GM18907 (cell line): ENCODE measurements around the gene FOXP1.
"Not testable (repeated sequence)": the region's sequence is repeated elsewhere in the genome, so short reads cannot be mapped to it uniquely, and the experiment has no call there.

ENCODE experiments used
- ATAC-seq: cut with Tn5 transposase; IDR thresholded peaks from one replicate; pipeline ENCODE4 v1.9.1; 2021; ENCODE audit warnings: mild to moderate bottlenecking, moderate library complexity; ENCODE audit not compliant: unreplicated experiment

The FOXP1 gene

DNA sequence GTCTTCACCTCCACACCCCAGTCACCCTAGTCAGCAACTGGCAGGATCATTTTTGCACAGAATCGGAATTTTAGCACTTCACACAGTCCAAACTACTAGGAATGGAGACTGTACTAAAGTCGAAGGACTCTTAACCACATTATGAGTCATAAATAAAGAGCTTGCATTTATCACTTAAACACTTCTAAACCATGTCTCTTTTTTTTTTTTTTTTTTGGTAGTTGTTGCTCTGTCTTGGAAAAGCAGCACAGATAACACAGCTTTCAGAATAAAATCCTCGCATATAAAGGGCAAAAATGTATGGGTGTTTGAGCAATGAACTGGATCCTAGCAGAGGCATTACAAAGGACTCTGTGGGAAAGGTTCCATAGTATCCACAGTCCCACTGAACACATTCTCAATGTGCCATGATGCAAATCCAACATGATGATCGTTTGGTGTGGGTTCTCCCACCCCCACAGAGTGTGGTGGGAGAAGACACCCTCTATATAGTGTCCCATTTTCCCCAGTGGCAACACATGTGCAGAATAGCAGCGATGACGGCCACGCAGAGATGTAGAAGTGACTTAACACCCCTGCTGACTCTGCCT, 47.1 kb downstream of the FOXP1 start:
- no peak for ATAC-seq

DNA sequence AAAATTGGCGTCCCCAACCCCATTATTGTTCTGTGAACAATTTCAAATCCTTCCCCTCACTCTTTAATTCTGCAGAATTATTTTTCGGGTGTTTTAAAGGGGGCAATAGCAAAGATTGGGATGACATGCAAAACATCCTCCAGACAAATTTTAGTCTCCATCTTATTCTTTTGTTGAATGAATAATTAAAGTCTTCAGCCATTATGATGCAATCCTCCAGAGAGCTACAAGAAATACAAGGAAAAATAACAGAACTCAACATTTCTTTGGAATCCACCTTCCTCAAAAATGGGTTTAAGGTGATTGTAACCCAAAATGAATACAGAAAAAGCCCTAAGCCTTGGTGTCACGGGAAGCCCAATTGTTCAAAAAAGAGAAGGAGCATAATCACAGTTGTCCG, 49.9 kb downstream of the FOXP1 start:
- no peak for ATAC-seq

DNA sequence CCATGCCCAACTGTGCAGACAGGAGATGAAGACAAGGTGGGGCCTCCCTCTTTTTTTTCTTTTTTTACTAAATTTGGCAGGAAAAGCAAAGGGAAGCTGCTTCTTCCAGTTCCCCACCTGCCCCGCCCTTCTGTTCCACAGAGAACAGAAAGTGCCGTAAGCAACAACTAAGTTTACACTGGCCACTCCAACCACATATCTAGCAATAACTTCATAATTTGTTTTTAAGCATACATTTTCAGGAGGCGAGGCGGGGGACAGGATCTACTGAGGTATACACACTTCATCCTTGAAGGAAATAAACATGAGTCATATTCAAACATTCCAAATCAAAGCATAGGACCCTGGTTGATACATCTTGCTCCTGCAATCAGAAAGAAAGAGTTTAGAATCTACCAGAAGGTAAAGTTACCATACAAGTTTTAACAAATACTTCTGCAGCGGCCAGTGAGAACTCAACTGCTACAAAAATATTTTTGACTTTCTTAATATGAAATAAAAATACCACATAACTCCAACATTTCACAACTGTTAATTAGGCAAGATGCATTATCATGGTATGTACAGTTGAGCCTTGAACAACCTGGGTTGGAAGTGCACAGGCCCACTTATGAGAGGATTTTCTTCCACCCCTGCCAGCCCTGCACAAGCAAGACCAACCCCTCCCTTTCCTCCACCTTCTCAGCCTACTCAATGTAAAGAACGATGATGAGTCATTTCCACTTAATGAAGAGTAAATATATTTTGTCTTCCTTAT, 50.7 kb downstream of the FOXP1 start:
- ATAC-seq = no peak

DNA sequence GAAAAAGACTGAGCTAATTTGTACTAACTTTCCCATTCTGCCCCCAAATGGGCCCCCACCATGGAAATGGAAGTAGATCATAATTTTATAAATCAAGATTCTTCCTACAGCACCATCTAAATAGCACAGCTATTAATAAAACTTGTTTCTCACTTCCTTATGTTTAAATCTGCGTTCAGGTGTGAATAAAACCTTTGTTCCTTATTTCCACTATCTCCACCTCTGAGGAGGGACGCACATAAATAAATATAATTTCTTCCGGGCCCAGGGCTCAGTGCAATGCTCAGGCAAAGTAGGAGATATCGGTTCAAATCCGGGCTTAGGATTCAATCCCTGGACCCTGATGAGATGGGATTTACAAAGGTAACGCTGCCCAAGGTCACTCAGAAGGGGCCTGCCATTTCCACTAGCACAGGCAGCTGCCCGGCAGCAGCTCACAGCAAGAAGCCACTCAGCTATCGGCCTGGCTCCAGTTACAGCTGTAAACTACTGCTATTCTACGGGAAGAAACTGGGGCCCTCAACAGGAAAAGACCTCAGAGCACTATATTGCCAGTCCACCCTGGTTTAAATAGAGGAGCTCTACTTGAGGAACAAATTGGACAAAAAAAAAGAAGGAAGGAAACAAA, 52.5 kb downstream of the FOXP1 start:
- ATAC-seq = no peak

DNA sequence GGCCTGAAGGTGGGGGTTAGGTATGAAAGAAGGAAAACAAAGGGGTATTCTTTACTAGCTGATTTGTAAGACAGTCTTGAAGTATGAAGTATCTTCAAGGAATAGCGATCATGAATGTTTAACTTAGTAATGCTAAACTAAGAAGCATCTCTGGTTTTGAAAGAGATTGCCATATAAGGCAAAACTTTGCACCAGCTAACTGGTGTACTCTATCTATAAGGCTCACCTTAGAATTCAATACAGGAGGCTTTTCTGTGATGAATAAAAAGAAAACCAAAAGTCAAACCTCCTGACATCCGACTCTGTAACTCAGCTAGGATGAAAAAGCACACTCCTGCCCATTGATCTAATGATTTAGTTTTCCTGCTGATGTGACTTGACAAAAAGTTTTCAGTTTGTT, 54.7 kb downstream of the FOXP1 start:
- ATAC-seq = peak; percentile 96

DNA sequence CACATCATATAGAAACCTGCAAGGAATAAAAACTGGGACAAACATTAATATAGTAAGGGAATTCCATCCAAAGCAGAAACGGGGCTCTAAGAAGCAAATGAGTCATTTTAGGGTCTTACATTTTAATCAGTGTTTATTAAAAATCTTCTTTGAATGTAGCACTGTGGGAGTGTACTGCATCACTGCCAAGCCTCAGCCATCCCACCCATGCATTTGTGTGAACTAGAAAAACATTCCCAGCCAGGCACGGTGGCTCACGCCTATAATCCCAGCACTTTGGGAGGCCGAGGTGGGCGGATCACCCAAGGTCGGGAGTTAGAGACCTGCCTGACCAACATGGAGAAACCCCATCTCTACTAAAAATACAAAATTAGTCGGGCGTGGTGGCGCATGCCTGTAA, 57.1 kb downstream of the FOXP1 start:
- ATAC-seq = not testable (repeated sequence)

DNA sequence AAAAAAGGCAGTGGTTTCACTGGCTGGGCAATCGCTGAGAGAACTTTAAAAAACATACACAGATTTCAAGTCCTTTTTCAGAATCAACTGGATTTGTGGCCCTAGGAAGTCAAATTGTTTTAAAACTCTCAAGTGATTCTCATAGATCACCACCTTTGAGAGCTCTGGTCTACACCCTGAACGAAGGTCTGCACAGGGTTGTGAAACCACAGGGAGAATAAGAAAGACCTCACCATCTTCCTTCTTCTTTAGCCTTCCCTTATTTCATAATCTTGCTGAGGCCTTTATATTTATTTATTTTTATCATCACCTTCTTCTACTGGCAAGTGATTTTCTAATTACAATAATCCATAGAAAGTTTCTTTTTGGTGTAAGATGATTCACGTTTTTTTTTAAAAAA, 58.1 kb downstream of the FOXP1 start:
- ATAC-seq = no peak

DNA sequence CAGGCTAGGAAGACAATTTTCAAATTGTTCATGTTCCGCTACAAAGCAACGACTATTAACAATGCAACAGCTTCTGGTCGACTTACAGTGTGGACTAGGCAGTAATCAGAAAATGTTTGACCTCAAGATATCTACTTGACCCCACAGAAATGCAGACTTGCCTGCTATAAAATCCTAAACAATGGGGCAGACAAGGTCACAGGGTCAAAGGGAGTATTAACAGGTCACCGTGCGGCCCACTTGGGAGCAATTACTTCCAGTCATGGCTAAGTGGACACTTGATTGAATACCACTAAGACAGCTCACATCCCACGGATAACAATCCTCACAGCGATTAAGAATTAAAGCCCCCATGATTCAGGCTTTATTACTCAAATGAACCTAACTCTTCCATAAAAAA, 58.9 kb downstream of the FOXP1 start:
- ATAC-seq = no peak

DNA sequence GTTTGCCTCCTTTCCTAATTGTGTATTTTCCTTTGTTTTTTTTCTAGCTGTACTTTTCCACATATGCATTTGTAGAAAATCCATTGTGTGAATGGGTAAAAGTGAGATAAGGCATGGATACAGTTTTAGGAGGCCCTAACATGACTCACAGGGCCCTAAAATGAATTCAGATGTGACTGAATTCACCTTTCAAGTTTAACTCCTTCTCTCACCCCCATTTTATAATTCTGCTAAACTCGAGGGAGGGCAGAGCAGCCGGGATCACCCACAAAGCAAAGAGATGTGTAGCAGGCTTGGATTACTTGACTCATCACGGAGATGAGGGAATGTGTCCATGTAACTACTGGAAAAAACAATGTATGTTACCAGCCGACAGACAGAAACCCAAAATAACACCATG, 59.9 kb downstream of the FOXP1 start:
- ATAC-seq = no peak

DNA sequence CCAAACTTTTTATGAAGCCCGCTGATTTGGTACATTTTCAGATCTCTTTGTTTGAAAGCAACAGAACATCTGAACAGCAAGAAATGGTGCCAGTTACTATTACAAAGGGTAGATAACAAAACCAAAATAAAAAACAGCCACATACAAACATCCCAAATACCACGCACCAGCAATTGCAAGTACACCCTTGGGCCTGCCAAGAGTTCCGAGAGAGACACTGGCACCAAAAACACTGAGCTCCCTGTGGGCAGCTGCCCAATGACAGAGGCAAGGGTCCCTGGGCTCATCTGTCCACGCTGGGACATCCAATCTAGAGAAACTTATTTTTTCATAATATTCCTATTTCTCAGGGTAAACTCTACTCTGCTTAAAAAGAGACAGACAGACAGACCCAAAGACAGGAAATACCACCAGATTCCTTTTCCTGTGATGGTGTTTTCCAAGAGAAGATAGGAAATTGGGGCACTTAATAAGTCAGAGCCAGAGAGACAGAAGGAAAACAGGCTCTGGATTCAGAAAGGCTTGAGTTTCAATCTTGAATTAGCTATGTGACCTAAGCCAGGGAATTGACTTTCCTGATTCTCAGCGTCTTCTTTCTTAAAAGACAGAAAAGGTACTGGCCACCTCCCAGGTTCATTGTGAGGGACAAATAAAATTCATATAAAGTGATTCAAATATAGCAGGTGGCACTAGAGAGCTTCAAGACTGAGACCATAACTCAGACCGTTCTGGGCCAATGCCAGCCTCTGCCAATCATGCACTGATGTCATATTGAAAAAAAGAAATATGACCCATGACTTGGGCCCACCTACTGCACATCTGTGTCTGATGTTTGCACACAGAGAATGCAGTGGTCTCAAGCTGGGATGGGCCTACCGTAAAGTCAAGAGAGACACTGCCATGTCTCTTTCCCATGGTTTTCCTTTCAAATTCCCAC, 61.3 kb downstream of the FOXP1 start:
- ATAC-seq = no peak

DNA sequence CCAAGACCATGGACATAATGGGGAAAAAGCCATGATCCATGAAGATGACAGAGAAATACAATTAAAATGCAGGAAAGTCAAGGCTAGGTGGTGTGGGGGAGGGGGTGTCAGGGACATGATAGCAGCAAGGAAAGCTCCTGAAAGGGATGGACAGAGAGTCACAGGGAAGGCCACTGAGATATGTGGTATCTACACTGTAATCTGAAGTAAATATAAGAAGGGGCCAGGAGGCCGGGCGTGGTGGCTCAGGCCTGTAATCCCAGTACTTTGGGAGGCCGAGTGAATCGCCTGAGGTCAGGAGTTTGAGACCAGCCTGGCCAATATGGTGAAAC, 62.5 kb downstream of the FOXP1 start:
- no peak for ATAC-seq

DNA sequence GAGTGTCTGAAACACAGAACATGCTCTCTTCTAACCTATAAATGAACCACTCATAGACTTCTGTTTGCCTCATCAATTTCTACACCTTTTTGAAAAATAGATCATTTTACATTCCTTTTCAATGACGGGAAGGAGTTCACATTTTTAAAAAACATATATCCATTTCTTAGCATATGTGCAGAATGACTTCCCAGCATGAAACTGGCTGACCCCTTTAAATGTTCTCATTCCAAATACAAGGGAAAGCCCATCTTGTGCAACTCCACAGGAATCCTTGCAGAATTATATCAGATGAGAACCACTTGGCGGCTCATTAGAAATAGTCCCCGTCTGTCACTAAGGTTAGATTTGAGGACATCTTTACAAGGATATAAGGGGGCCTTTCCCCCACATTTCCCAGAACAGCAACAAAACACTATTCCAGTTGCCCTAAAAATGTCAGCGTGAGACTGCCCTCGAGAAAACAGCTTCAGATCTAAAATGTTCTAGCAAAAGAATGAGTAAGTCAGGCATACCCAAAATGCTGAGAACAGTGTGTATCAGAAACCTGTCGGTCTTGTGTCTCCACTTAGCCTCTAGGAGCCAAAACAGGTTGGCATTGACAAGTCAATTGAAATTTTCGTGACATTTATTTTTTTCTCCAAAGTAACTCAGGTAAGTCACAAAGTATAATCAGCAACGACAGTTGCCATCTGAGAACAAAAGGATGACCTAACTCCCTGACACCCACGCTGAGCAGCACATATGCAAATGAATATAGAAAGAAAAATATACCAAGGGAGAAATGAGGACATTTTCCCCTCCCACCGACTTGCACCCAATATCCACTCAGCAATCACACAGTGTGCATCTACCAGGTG, 63.1 kb downstream of the FOXP1 start:
- ATAC-seq = no peak

DNA sequence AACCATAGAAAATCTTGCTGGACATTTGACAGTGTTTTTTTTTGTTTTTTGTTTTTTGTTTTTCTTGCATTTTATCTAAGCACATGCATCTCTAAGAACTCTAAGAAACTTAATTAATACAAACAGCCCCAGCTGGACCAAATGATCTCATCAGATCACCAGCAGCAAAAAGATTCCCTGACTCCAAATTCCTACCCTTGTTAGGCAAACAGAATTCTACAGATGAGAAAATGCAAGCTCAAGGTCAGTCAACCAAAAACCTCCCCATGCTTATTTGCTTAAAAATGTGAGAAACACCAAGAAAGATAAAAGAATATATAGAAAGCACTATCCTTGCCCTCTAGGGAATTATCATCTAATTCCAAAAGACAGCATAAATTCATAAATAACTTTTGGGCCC, 65.4 kb downstream of the FOXP1 start:
- no peak for ATAC-seq

DNA sequence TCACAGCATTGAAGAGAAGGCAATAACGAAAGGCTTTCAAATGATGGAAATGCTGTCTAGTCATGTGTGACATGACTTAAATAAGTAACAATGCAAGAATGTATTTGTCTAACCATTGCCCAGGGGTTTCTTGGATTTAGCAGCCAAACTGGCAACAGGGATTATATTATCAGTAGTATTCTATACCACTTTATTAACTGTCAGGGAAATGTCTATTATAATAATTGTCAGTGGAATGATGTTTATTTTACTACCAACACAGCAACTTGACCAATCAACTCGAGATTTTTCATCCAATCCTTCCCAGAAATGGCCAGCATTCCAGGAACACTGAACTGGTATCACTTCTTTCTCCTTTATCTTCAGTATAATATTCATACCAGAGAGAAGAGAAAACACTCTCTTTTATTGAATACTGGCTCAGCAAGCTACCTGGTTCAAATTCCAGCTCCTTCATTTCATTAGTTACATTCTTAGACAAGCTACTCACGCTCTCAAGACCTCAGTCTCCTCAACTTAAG, 66.2 kb downstream of the FOXP1 start:
- no peak for ATAC-seq

DNA sequence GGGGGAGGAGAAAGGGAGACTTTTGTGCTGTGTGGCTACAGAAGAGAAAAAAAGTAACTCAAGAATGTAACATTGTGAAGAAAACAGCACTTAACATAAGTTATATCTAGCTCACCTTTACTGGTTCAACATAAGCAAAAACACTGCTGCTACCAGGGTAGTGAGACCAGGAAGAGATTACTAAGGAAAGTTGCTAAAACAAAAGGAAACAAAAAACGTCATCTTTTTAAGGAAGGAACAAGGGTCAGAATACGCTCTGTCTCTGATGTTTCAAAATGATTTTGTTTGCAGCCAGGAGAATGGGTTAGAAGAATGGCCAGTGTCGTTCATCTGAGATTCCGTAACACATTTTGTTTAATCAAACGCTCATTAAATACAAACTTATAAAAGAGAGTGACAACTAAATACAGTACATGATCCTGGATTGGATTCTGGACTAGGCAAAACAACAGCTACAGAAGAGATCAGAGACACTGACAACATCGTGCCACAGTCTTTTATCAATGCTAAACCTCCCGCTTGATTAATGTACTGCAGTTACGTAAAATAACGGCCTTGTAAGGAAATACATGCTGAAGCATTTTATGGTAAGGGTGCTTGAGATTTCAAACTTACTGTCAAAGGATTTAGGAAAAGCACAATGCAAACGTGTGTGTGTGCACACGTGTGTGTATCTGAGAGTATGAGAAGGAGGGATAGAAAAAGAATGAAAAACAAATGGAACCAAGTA, 67.7 kb downstream of the FOXP1 start:
- no peak for ATAC-seq

DNA sequence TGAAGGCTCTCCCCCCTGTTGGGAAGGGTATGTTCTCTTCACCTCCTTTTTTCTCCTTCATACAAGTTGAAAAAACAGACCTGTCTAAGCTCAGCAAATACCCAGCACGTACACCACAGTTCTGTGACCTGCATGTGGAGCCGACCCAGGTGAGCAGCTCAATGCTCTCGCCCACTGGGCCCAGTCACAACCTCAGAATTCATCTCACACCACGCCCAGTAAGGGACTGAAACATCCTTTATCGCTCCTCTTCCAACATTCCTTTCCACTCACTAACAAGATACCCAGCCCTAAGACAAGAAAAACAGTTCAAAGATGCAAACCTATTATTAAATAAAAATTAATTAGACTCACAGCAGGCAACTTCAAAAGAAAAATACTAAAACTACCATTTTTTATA, 68.9 kb downstream of the FOXP1 start:
- no peak for ATAC-seq

DNA sequence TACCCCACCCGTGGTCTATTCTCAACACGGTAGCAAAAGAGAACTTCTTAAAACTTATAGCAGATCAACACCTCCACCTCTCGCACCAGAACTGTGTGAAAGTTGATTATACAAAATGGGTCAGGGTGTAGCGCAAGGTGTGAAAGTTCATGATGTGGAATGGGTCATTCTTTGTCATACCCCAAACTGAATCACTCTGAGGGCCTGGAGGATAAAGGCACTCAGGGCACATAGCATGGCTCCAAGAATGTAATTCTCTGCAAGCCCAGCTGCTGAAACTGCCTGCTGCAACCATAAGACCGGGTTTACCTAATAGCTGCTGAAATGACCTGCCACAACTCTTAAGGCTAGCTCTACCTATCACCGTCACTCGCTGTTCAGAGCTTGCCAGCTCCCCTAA, 70.0 kb downstream of the FOXP1 start:
- ATAC-seq = no peak

DNA sequence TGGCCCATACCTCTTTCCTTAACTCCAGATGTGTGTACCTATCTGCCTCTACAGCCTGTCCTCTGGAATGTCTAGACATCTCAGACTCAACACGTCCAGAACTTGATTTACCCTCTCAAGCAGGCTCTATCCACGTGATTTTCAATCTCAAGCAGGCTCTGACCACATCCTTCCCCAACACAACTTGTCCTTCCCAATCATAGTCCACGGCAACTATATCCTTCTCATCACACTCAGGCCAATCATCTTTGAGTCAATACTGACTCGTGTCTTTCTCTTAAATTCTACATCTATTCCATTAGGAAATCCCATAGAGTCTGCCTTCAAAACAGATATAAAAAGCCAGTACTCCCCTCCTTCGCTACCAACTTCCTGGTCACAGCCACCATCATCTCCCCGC, 70.4 kb downstream of the FOXP1 start:
- ATAC-seq = no peak

DNA sequence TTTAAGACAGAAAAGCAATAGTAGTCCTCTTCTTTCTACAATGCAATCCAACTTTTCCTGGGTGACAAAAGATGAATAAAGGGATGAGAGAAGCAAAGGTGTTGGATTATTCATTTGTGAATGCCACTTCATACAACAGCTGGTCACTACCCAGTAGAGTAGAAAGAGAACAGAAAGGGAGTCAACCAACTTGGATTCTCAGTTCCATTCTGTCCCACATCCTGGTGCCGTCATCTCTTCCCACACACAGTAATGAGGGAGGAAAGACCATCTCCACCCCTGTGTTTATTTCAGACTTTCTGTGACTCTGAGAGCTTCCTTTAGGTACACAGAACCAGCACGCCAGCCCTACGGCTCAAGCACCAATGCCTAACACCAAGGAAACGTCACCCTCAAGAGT, 71.0 kb downstream of the FOXP1 start:
- no peak for ATAC-seq

DNA sequence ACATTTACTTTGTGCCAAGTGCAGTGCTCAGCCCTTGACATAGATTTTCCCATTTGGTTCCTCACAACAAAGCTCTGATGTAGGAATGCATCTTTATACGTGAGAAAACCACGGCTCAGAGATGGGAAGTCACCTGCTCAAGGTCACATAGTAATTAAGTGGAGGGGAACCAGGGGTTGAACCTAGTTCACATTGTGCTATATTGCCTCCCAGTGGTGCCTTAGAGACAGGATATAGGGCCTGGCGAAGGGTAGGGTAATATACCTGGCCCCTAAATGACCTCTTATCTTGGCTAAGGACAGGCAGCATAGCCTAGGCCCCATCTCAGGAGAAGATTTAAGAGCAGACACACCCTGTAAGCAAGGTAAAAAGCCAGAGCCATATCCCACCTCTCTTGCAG, 71.5 kb downstream of the FOXP1 start:
- peak; percentile 83 for ATAC-seq
